Fibroblast of villous mesenchyme (primary cell): Measurements from ENCODE around the gene CHMP3. TPM values are rescaled to one million over a fixed set of nuclear protein-coding genes. Genes with fewer than 3 reads are reported as not detected.

ENCODE experiments used
- DNase-seq: peaks from one replicate; pipeline ENCODE4 v3.0.0-alpha.2; 2010; ENCODE audit warnings: low read depth
- H3K4me3 ChIP-seq: 2 replicates; pipeline ENCODE4 v1.5.1; 2011; ENCODE audit warnings: low read depth, mild to moderate bottlenecking, low read length
- CTCF ChIP-seq: IDR thresholded peaks from 2 replicates; pipeline ENCODE4 v1.5.1; 2012; ENCODE audit warnings: low read depth, mild to moderate bottlenecking, low read length; ENCODE audit not compliant: insufficient read depth
- total RNA-seq: library from RNA; depleted of rRNA; stranded (reverse); fragments of >200 nt; gene quantifications from 2 replicates; pipeline ENCODE4 v1.2.3, GENCODE V29; 2012

Gene CHMP3
- total RNA-seq, 1 donor = 62.2 TPM

DNA sequence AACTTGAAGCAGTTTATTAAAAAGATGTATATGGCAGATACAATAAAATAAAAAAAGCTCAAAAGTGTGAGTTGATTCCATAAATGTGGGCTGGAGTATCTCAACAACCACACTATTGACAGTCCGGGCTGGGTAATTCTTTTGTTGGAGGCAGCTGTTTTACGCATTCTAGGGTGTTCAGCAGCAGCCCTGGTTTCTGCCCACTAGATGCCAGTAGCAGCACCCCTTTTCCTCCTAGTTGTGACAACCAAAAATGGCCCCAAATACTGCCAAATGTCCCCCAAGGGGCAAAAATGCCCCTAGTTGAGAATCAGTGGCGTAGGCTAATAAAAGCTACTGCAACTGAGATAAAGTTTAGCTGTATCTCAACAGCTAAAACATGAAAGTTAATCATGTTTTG lies 44.8 kb downstream of the CHMP3 start:
- DNase-seq = peak; percentile 15
- no peak overlapping the region for H3K4me3 ChIP-seq
- peak; percentile 59 for TF ChIP-seq CTCF

- no peak for TF ChIP-seq CTCF
- no peak overlapping the region for H3K4me3 ChIP-seq
- no peak for DNase-seq
These were observed 49.1 kb downstream of the CHMP3 start for GRCh38 chr2:86513948-86514660.

DNA sequence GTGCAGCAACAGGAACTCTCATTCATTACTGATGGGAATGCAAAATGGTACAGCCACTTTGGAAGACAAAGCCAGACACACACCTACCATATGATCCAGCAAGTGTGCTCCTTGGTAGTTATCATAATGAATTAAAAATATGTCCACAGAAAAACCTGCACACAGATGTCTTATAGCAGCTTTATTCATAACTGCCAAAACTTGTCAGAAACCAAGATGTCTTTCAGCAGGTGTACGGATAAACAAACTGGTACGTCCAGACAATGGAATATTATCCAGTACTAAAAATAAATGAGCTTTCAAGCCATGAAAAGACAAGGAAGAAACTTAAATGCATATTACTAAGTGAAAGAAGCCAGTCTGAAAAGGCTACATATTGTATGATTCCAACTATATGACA lies 50.4 kb downstream of the CHMP3 start:
- no peak overlapping the region for H3K4me3 ChIP-seq
- DNase-seq = no peak
- TF ChIP-seq CTCF = no peak

DNA sequence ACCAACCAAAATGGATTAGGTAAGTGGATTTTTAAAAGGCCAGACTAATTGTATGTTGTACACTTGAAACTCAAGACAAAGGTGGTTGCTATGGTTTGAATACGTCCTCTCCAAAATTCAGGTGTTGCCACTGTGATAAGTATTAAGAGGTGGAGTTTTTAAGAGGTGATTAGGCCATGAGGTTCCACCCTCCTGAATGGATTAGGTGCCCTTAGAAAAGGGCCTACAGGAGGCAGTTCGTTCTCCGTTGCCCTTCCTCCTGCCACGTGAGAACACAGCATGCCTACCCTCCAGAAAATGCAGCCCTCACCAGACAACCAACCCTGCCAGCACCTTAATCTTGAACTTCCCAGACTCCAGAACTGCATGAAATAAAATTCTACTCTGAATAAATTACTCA lies 51.2 kb downstream of the CHMP3 start:
- DNase-seq = no peak
- H3K4me3 ChIP-seq = no peak overlapping the region
- TF ChIP-seq CTCF = no peak

DNA sequence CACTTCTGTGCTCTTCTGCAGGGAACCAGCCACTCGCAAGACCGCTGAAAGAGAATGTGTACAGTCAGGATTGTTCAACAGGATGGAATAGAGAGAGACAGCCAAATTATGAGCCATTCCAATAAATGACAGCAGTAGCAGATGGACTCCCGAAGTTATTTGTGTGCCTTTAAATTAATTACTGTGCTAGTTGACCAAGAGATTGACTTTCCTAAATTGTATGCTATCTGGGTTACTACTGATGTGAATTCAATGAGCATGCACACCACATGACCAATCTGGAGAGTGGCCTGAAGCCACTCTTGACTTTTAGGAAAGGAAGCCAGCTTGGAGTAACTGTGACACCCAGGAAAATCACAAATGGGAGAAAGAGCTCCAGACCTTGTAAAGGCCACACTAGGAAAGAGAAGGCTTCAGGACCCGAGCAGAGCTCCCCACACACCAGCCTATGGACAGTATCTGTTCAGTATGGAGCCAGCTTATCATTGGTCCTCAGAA lies 52.8 kb downstream of the CHMP3 start:
- H3K4me3 ChIP-seq = no peak overlapping the region
- TF ChIP-seq CTCF = no peak
- no peak for DNase-seq

DNA sequence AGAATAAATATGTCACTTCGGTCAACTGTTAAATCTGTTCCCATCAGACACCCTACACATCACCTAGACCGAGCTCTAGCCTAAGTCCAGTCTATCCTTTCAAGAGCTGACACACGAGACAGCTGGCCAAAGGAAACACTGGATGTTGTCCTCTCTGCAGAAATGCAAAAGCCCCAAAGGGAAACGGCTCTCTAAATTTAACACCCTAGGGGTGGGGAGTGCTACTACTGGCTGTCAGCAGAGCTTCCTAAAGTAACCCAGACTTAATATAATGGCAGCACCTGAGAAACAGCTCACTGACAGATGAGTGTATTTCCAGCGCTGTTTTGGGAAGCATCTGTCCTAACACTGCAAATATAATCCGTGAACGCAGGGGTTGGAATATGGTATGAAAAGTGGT lies 55.6 kb downstream of the CHMP3 start:
- DNase-seq = no peak
- no peak for TF ChIP-seq CTCF
- no peak overlapping the region for H3K4me3 ChIP-seq
